ENCODE results near the gene IGF2. TPM values are rescaled to one million over a fixed set of nuclear protein-coding genes. Genes with fewer than 3 reads are reported as not detected.

Gene IGF2
- total RNA-seq, 2 donors from 2014 or later, result 10.6 to 84.0 TPM

DNA sequence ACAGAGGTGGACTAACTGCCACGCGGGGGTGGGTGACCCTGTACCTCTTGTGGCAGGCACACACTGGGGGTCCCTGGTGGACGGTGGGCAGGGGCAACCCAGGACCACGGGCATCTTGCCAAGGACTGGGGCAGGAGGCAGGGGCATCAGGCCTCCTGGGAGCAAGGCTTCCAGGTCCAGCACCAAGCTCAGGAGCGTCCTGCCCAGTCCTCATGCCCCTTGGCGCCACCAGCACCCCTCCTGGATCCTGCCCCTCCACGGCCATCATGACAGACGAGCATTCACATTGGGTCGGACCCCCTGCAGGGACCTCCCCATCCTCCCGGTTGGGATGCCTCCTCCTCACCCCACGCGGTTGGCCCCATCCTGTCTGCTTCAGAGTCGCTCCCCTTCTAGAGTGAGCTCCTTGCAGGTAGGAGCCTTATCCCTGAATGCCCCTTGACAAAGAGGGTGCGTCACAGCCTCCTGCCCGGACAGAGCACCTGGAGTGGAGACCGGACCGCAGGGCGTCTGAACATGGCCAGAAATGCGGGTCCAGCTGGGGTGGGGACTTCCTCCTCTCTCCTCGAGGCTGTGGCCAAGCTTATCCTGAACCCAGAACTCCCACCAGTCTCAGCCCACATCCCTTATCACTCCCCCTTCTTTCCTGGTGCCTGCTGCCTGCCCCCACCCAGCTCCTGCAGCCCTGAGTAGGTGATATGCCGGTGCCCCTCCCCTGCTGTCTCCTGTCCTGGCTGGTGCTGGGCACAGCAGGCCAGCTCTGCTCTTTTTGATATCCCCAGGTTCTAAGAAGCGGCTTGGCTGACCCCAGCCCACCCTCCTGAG, 40.3 kb downstream of the IGF2 start:
- 72 to 78% methylated on average over 12 to 19 of the region's 22 CpGs for WGBS, 2 donors
- Histone ChIP-seq H3K27ac (no peak overlapping the region), H3K4me3 (no peak overlapping the region), H3K9me3 (no peaks in the 10 kb centered on the region), H3K27me3 (no peaks in the 10 kb centered on the region), H3K36me3 (replicated peaks in 1 of 2; ENCODE audit: insufficient read depth in 1 of 2, low read depth in 2 of 2) (no peaks in the 10 kb centered on the region), H3K4me1 (peaks cover 40% of the 10 kb centered on the region)
- DNase-seq (no peak), ATAC-seq (no peak)
- TF ChIP-seq POLR2A (IDR thresholded peaks at IDR 0.05), result no peak
- intact Hi-C loops (cut with DNase I), result no loop called here

DNA sequence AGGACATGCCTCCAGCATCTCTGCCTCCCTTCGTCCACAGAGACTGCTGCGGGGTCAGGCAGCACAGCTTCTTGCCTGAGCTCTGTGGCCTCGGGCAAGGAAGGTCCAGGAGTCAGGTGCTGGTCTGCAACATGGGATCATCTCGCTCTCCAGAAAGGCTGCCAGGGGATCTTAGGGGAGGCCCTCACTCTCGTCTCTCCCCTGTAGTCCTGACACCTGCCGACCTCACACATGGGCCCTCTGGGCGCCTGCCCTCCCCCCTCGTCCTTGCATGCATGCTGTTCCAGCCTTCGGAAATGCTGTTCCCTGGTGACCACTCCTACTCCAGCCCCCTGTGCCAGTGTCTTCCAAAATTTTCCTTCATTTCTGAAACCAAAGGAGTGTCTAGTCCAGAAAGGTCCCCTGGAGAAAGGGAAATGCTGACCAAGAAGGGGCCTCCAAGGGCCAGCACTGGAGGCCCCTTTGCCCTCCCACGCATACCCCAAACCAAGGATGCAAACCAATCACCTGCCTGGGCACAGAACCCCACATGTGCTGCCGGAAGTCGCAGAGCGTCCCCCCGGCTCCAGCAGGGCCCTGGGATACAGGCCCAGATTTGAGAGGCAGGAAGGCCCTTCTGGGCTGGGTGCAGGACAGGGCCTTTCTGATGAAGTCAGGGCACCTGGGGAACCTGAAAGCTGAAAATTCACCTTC, 41.0 kb downstream of the IGF2 start:
- ATAC-seq (no peak), DNase-seq (no peak)
- WGBS, 2 donors, result 91 to 93% methylated on average over 10 to 14 of the region's 14 CpGs
- Histone ChIP-seq H3K4me1 (peaks cover 48% of the 10 kb centered on the region), H3K27me3 (no peaks in the 10 kb centered on the region), H3K4me3 (no peak overlapping the region), H3K27ac (peak overlapping the region in 2 of 4 donors; percentile 41 to 70), H3K9me3 (no peaks in the 10 kb centered on the region), H3K36me3 (replicated peaks in 1 of 2; ENCODE audit: insufficient read depth in 1 of 2, low read depth in 2 of 2) (no peaks in the 10 kb centered on the region)
- no peak for TF ChIP-seq POLR2A (IDR thresholded peaks at IDR 0.05)
- TF ChIP-seq, protein P1, sequence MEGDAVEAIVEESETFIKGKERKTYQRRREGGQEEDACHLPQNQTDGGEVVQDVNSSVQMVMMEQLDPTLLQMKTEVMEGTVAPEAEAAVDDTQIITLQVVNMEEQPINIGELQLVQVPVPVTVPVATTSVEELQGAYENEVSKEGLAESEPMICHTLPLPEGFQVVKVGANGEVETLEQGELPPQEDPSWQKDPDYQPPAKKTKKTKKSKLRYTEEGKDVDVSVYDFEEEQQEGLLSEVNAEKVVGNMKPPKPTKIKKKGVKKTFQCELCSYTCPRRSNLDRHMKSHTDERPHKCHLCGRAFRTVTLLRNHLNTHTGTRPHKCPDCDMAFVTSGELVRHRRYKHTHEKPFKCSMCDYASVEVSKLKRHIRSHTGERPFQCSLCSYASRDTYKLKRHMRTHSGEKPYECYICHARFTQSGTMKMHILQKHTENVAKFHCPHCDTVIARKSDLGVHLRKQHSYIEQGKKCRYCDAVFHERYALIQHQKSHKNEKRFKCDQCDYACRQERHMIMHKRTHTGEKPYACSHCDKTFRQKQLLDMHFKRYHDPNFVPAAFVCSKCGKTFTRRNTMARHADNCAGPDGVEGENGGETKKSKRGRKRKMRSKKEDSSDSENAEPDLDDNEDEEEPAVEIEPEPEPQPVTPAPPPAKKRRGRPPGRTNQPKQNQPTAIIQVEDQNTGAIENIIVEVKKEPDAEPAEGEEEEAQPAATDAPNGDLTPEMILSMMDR (IDR thresholded peaks at IDR 0.05), result no peak
- intact Hi-C loops (cut with DNase I), result no loop called here

DNA sequence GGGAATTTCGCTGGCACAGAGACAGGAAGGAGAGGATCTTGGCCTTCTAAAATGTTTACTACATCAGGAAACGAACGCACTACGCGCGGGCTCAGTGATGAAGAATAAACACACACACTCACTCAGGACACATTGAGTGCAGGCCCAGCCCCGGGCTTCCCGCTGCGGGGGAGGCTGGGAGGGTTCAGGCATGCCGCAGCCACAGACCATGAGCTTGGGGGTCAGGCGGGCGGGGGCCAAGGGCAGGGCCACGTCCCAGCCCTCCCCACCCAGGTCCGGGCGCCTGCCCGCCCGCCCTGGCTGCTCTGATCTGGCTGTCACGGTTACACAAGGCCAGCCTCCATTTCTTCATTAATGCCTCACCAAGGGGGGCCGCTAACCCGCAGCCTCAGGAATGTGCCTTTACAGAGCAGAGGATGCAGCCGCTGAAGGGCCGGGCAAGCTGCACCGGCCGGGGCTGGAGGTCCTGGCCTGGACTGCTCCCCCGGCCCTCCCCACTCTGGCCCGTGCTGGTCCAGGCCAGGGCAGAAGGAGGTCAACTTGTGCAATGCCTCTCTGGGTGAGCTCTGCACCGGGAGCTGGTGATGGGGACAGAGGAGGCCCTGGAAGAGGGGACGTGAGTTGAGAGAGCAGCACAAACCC, 41.7 kb downstream of the IGF2 start:
- no peaks in the 10 kb centered on the region for H3K9me3 ChIP-seq
- ATAC-seq (peak; percentile 28), DNase-seq (peak; percentile 40 to 61 (median 54))
- TF ChIP-seq POLR2A (IDR thresholded peaks at IDR 0.05), result no peak
- TF ChIP-seq, protein P1 (IDR thresholded peaks at IDR 0.05), result no peak
- WGBS, 2 donors, result 34 to 57% methylated on average over 4 to 28 of the region's 28 CpGs
- no peaks in the 10 kb centered on the region for H3K27me3 ChIP-seq
- intact Hi-C loops (cut with DNase I), result no loop called here
- H3K4me1 ChIP-seq, result peaks cover 54% of the 10 kb centered on the region
- no peaks in the 10 kb centered on the region for H3K36me3 ChIP-seq (replicated peaks in 1 of 2; ENCODE audit: insufficient read depth in 1 of 2, low read depth in 2 of 2)
- H3K4me3 ChIP-seq, result no peak overlapping the region
- peak overlapping the region; percentile 15 to 70 (median 44) for H3K27ac ChIP-seq

DNA sequence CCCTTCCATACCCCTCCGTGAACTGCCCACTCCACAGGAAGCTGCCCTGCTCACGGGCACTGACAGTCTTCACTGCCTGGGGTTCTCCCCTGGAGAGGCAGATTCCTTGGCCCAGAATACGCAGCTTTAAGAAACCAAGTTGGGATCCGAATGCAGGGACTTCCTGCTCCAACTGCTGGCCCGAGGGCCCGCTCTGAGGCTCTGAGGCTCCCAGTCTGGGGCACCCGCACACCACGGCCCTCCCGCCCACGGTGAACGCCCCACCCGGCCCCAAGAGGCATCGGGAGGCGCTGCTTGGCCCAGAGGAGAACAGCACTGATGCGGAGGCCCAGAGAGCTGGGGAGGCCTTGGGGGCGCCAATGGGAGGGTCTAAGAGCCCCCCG, 42.3 kb downstream of the IGF2 start:
- intact Hi-C loops (cut with DNase I), result no loop called here
- peak overlapping the region; percentile 15 to 70 (median 44) for H3K27ac ChIP-seq
- no peak overlapping the region for H3K4me3 ChIP-seq
- no peaks in the 10 kb centered on the region for H3K36me3 ChIP-seq (replicated peaks in 1 of 2; ENCODE audit: insufficient read depth in 1 of 2, low read depth in 2 of 2)
- 75 to 80% methylated on average over 15 to 17 of the region's 17 CpGs for WGBS, 2 donors
- ATAC-seq, result no peak
- H3K9me3 ChIP-seq, result no peaks in the 10 kb centered on the region
- no peaks in the 10 kb centered on the region for H3K27me3 ChIP-seq
- no peak for DNase-seq
- TF ChIP-seq, protein P1 (IDR thresholded peaks at IDR 0.05), result no peak
- no peak for TF ChIP-seq POLR2A (IDR thresholded peaks at IDR 0.05)
- peaks cover 60% of the 10 kb centered on the region for H3K4me1 ChIP-seq
